ENCODE data around the gene FNDC5.

Gene FNDC5

GRCh38 chr1:32900956-32901822 is 30.5 kb upstream of the FNDC5 start, which contains the start of gene TMEM54:
TMEM54 (minus strand) TSS chr1:32901389; CDS start chr1:32901238, 151 bp downstream.
- no peak for TF ChIP-seq CTCF (conservative IDR thresholded peaks at IDR 0.05)
- H3K27ac ChIP-seq = peak within 1 kb of the TSS; percentile 85; the same call in 1 of the 2 replicates

- TF ChIP-seq CTCF (conservative IDR thresholded peaks at IDR 0.05) = no peak
- H3K27ac ChIP-seq = peak overlapping the region; percentile 85; the same call in 1 of the 2 replicates
Observed at GRCh38 chr1:32900371-32900955, 29.8 kb upstream of the FNDC5 start.

GRCh38 chr1:32899586-32900296 is 29.0 kb upstream of the FNDC5 start:
- TF ChIP-seq CTCF (conservative IDR thresholded peaks at IDR 0.05) = no peak
- H3K27ac ChIP-seq = peak overlapping the region; percentile 85; the same call in 1 of the 2 replicates

- TF ChIP-seq CTCF (conservative IDR thresholded peaks at IDR 0.05) = no peak
- H3K27ac ChIP-seq = no peak overlapping the region
Observed at GRCh38 chr1:32898958-32899357, 28.2 kb upstream of the FNDC5 start.

GRCh38 chr1:32898056-32898455 is 27.3 kb upstream of the FNDC5 start:
- no peak for TF ChIP-seq CTCF (conservative IDR thresholded peaks at IDR 0.05)
- H3K27ac ChIP-seq = no peak overlapping the region

- no peak for TF ChIP-seq CTCF (conservative IDR thresholded peaks at IDR 0.05)
- no peak overlapping the region for H3K27ac ChIP-seq
Observed at GRCh38 chr1:32897082-32898049, 26.7 kb upstream of the FNDC5 start.
